KG1 (cell line): ENCODE measurements around the gene RUSC1.

Source experiments
- DNase-seq: peaks from one replicate; lab custom pipeline; 2025; lab: John Stamatoyannopoulos, UW

RUSC1 gene

DNA sequence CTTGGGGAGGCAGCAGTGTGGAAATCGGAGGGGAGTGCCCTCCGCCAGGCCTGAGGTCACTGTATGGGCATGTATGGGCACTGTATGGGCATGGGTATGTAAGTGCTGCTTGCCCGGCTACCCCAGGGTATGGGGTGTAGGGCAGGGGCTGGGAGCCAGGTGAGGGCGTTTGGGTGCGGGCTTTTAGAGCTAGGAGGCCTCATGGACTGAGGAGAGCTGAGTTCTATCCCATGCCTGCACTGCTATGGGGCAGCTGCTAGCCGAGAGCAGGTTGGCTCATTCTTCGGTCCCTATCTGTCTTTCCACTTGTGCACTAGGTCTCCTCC lies 24.8 kb upstream of the RUSC1 start:
- no peak for DNase-seq

DNA sequence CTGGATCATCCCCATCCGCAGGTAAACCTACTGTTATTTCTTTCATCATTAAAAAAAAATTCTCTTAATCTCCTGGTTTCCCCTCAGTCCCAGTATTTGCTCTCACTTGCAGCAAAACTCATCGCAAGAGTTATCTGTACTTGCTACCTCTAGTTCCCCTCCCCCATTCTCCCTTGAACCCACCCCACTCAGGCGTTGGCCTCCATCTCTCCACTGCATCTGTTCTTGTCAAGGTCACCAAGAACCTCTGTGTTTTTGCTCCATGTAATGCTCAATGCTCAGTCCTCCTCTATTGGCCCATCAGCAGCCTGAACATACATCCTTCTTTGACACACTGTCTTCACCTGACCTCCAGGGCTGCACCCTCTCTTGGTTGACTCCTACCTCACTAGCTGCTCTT lies 24.0 kb upstream of the RUSC1 start:
- DNase-seq: no peak

DNA sequence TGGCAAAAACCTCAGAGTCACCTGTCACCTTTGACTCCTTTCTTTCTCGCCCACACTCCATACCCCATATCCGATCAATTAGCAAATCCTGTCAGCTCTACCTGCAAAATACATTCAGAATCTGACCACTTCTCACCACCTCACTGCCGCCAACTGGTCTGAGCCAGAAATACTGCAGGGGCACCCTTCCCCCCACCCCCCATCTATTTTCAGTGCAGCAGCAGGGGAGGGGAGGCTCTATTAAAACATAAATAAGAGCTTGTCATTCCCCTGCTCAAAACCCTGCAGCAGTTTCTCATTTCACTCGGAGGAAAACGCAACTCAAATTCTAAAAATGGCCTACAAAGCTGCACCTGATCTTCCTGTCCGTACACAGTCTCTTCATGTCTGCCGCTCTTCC lies 23.3 kb upstream of the RUSC1 start:
- DNase-seq: no peak

DNA sequence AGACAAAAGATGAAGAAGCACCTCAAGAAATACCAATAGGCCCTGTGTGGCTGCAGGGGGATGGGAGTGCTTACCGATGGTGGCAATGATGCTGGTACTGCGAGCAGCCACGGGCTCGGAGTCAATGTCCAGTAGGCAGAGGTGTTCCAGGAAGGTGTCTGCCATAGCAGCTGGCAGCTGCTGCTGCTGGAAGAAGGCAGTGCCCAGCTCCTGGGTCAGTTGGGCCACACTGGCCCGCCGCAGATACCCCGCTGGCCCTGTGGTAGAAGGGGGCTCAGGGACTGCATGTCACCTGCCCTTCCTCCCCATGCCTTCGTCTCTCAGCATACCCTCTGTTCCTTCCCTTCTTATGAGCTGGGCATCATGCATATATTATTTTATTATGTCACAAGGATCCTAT lies 20.7 kb upstream of the RUSC1 start:
- no peak for DNase-seq

DNA sequence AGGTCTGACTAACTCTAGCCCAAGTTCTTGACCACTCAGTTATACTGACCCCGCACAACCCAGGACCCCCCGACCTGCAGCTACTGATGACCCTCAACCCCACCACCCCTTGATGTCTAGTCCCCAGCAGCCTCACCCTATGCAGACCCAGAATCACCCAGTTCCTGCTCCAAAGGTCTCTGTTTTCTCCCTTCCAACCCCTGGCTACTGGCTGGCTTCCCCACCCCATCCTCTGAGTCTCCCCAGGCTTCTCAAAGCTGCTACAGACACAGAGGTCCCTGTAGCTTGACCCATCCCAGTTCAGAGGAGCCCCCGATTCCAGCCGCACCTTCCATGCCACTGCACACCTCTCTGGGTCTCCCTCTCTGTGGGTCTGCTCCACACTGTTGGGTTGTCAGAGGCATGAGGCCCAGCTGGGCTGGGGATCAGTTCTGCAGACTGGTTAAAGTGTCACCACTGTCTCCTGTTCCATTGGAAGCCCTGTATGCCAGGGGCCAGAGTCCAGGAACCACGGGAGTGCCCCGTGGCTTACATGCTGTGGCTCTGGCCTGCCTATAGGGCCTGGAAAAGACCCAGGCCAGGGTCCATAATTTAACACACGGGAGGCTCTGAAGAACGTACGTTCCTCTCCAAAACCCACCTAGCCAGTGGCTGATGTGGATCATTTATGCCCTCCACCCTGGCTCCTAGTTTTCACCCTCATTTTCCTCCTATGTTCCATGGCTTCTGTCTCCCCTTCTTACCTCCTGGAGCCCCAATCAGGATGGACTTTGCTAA lies 20.0 kb upstream of the RUSC1 start:
- DNase-seq: no peak

DNA sequence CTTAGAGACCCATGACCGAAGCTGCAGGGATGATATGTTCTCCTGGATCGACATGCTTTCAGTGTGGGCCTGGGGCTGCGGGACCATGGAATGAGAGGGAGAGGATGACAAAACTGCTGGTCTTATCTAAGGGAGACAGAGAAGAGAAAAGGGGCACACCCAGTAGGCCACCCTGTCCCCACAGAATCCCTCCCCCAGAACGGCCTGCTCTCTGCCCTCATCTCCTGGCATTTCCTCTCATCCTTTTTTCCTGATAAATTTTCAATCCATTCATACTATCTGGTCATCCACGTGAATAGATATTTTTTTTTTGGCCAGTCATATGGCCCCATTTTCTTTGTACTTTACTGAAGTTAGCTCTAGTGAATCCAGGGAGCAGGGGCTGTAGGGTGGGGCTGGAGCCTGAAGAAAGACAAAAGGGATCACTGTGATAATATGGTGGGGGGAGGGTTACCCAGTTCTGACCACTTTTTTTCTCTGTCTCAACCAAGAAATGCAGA lies 19.3 kb upstream of the RUSC1 start, which contains the start of gene PKLR:
TSS of gene PKLR (minus strand) at position 97 of the 500 bp plus-strand sequence. CDS start at position 54, 43 bp downstream.
- DNase-seq: no peak

DNA sequence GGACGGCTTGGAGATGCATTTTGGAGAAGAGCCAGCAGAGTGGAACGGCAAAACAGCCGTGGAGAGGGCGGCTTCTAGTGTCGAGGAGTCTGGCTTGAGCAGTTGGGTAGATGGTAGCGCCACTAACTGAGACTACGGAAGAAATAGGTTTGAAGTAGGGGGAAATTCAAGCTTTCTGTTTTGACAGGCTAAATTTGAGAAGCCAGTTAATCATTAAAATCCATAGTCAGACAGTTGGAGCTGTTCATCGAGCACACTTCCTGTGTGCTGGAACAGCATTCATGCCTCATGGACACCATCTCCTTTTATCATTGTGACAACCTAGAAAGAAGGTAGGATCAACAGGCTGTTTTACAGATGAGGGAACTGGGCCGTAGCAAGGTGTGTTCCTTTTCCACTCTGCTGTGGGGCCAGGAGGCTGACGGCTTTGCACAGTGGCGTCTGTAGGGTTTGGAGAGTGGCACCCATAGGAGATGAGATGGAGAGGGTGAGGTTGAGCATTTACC lies 16.1 kb upstream of the RUSC1 start:
- DNase-seq: no peak

DNA sequence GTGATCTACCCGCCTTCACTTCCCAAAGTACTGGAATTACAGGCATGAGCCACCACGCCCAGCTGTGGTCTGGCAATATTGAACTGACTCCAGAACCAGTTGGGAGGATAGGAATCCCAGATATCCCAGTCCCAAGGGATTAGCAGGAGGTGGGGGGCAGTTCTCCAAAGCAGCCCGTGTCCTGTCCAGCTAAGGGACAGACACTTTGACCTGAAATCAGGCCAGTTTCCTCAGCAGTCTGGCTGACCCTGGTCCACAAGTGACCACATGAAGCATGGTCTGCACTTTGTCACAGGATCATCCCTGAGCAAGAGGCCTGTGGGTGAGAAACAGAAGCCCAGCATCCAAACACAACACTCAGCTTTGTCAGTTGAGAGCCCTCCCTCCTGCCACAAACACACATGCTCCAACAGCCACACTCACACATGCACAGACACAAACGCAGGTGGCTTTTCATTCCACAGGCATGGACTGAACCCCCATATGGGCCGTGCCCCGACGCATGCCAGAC lies 14.8 kb upstream of the RUSC1 start:
- DNase-seq: no peak

DNA sequence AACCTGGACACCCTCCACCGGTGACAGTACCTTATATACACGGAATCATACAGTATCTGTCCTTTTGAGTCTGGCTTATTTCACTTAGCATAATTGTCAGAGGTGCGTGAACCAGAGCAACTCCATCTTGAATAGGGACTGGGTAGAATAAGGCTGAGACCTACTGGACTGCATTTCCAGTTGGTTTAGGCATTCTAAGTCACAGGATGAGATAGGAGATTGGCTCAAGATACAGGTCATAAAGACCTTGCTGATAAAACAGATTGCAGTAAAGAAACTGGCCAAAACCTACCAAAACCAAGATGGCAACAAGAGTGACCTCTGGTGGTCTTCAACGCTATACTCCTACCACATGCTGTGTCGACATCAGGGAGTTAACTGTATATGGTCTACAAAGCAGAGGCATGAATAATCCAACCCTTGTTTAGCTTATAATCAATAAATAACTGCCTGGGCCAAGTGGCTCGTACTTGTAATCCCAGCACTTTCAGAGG lies 13.4 kb upstream of the RUSC1 start:
- no peak for DNase-seq

DNA sequence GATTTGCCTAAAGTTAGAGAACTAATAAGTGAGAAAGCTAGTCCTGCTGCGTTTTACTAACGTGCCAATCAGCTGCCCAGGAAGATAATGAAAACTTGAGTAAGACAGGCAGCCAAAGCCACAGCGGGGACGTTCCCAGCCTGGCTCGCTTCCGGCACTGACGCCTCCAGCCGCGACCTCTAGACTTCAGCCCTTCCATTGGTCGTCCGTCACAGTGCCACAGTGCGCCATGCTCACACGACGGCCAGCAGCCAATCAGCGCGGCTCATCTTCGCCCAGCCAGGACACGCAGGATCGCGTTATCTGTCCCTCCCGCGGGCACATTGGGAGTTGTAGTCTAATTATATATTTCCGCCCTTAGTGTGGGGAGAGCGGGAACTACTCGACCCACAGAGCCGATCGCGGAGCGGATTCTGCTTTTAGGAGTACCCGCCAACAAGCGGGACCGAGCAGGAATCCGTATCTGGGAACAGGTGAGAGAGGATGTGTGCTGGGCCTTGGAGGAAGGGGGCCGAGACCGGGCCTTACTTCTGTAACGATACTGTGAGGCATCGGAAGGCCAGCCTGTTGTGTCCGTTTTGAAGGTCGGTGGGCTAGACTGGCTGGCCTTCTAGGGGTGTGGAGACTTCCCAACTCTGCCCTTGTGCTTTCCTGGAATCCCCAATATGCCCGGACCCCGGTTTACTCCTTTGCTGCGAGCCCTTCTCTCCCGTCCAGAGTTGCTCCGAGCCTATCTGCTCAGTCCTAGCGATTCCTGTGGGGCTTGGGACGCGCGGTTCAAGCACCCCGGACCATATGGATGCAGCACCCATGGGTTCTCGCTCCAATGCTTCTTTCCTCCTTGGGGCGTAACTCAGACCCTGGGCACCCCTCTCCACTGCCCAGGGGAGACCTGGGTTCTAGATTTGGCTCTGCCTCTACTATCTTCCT lies 11.9 kb upstream of the RUSC1 start, which contains the start of gene FDPS:
TSS of gene FDPS (plus strand) at position 374 of the 930 bp plus-strand sequence. CDS start 924 bp downstream, outside the sequence.
- peak; percentile 93 for DNase-seq

DNA sequence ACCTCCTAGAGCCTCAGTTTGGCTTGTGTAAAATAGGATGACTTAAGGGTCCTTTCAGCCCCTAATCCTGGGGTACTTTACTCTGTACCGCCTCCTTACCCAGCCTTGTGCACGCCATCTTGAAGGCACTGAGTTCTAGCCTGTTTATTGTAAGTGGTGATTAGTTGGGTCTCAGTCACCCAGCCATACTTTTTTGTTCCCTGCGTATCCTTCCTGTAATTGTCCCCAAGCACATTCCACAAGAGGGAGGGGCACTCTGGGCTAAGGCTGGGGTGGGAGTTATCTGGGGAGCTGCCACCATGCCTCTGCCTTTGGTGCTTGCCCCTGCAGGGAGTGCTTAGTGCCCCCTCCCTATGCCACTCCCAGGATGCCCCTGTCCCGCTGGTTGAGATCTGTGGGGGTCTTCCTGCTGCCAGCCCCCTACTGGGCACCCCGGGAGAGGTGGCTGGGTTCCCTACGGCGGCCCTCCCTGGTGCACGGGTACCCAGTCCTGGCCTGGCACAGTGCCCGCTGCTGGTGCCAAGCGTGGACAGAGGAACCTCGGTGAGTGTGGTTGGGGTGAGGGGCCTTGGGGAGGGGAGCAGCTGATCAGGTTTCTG lies 11.2 kb upstream of the RUSC1 start:
- no peak for DNase-seq

DNA sequence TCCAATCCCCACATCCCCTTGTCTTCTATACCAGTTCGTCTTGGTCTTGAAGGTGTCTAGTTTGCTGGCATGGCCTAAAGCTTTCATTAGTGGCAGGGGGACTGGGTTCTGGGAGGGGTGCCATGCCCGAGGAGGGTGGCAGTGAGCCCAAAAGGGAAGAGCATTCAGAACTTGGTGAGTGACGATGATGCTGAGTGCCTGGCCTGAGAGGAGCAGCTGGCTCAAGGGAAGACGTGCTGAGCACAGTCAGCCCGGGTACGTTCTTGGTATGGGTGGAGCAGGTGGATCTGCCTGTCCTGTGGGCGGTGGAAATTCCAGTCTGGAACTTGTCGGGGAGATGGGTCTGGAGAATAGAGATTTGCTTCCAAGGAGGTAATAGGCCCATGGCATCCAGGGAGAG lies 7.4 kb upstream of the RUSC1 start:
- no peak for DNase-seq

DNA sequence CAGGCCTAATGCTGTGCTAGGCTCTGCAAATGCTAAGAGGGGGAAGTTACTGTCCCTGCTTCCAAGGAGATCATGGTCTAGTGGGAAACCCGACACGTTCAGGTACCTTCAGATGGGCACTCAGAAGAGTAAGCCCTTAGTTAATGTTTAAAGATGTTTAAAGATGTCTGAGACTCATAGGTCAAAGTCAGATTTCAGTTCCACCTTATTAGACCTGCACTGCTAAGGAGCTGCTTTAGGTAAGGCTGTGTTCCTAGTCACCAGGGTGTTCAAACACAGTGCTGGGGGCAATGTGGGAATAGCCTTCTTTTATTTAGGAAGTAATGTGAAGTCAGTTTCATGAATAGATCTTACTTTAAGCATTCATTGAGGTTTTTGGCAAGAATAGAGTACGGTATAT lies 3.8 kb upstream of the RUSC1 start:
- no peak for DNase-seq

DNA sequence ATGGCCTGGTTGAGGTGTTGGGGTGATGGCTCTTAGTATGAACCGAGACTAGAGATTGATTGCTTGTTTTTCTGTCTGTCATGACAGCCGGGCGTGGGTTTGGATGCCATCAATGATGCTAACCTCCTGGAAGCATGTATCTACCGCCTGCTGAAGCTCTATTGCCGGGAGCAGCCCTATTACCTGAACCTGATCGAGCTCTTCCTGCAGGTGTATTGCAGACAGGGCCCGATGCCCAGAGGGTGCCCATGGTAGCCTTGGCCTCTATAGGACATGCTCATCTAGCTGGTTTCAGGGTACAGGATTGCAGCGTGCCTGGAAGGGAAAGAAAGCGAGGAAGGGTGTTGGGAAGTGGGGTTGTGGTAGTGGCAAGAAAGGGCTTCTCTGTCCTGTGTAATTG lies 2.6 kb upstream of the RUSC1 start:
- no peak for DNase-seq

DNA sequence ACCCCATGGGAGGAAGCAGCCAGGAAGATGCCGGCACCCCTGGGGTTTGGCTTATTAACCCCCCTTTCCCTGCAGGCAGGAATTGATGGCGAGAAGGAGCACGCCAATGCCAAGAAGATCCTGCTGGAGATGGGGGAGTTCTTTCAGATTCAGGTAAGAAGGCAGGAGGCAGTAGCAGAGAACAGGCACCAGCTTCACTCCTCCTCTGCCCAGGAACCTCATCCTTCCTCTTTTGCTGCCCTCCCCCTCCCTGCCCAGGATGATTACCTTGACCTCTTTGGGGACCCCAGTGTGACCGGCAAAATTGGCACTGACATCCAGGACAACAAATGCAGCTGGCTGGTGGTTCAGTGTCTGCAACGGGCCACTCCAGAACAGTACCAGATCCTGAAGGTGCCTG lies 1.2 kb upstream of the RUSC1 start:
- no peak for DNase-seq

DNA sequence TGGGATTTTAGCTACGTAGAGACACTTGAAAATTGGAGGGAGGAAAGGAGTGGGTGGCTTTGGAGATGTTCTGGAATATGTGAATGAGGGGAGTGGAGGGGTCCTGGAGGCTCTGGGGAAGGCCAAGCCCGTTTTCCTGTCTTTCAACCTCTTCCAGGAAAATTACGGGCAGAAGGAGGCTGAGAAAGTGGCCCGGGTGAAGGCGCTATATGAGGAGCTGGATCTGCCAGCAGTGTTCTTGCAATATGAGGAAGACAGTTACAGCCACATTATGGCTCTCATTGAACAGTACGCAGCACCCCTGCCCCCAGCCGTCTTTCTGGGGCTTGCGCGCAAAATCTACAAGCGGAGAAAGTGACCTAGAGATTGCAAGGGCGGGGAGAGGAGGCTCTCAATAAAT lies 442 bp upstream of the RUSC1 start:
- DNase-seq: no peak

DNA sequence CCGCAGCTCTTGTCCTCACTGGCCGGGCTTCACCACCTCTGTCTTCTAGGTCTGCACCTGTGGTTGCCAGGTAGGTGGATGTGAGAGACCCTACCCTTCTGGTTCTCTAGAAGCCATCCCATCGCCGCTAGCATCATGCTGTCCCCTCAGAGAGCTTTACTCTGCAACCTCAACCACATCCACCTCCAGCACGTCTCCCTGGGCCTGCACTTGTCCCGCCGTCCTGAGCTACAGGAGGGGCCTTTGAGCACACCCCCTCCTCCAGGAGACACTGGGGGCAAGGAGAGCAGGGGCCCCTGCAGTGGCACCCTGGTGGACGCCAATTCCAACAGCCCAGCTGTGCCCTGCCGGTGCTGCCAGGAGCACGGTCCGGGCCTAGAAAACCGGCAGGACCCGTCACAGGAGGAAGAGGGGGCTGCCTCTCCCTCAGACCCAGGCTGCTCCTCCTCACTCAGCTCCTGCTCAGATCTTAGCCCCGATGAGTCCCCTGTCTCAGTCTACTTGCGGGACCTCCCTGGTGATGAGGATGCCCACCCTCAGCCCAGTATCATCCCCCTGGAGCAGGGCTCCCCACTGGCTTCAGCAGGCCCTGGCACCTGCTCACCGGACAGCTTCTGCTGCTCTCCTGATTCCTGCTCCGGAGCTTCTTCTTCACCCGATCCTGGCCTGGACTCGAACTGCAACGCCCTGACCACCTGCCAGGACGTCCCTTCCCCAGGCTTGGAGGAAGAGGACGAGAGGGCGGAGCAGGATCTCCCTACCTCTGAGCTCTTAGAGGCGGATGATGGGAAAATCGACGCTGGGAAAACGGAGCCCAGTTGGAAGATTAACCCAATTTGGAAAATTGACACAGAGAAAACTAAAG lies 1.2 kb downstream of the RUSC1 start:
- no peak for DNase-seq

DNA sequence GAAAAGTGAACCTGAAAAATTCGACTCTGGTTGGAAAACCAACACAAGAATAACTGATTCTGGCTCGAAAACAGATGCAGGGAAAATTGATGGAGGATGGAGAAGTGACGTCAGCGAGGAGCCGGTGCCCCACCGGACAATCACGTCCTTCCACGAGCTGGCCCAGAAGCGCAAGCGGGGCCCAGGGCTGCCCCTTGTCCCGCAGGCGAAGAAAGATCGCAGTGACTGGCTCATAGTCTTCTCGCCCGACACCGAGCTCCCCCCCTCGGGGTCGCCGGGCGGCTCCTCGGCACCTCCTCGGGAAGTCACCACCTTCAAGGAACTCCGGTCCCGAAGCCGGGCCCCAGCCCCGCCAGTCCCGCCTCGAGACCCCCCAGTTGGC lies 1.9 kb downstream of the RUSC1 start:
- no peak for DNase-seq

DNA sequence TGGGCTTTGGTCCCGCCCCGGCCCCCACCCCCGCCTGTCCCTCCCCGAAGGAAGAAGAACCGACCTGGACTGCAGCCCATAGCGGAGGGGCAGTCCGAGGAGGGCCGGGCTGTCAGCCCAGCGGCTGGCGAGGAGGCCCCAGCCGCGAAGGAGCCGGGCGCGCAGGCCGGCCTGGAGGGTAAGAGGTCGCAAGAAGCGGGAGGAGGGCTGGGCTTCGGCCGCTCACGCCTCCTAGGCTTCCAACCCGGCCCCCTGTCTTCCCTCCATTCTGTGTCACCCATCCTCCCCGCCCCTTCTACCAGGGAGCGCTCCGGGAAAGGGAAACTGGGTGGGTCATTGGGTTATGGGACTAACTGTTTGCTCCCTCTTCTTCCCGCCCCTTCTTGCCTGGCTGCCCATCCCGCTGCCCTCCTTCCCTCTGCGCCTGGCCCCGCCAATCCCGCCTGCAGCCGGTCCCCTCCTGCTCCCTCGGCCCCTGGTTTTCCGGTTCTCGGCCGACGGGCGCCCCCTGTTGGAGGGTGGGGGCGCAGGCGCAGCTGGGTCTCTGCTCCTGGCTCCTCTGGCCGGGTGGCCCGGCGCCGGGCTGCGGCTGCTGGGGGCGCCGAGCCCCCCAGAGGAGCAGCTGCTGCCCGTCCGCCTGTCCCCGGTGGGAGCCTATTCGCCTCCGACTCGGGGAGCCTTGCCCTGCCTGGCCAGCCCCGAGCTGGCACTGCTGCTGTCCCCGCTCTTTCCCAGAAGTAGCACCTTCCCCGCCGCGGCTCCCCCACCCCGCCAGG lies 2.4 kb downstream of the RUSC1 start:
- DNase-seq: peak; percentile 72

DNA sequence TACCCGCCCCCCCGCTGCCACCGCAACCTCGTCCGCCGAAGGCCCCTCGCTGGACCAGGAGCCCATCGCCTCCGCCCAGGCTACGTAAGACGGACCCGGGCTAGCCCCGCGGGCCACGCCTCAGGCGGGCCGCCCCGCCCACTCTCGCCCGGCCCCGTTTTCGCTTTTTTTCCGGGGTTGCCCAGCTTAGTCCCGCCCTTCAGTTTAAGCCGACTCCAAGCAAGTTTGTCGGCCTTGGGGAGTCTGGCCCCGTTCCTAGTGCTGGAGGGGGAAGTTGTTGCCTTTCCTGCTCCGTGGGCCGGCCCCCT lies 3.0 kb downstream of the RUSC1 start:
- peak; percentile 69 for DNase-seq
